DOHH2 (cell line): ENCODE measurements around the gene SLC16A8.

Experiments used
- CTCF ChIP-seq: fragments of 200-600 bp; sonication (generic); IDR thresholded peaks from one replicate; pipeline ENCODE4 v1.5.1; 2014; ENCODE audit warnings: antibody characterized with exemption, mild to moderate bottlenecking, low read depth, low read length; ENCODE audit not compliant: poor library complexity, severe bottlenecking
- EZH2phosphoT487 ChIP-seq: fragments of 200-600 bp; sonication (generic); IDR thresholded peaks from 2 replicates; pipeline ENCODE4 v1.6.1; 2017; ENCODE audit warnings: borderline replicate concordance, mild to moderate bottlenecking, antibody characterized with exemption, low read length, moderate library complexity, mixed read lengths

- TF ChIP-seq CTCF = no peak
- no peak for TF ChIP-seq EZH2phosphoT487
Measured at GRCh38 chr22:38029370-38029769, 54.6 kb downstream of the SLC16A8 start.
